GM12874 (cell line): Measurements from ENCODE around the gene ALK.
A peak's percentile ranks its signal among the peaks of the same experiment; 100 is the strongest.

ENCODE experiments used
- TF ChIP-seq, protein P1 (sequence below): IDR thresholded peaks from 2 replicates; pipeline ENCODE4 v1.5.1; 2011; ENCODE audit warnings: low read depth, mild to moderate bottlenecking, control low read depth, low read length, moderate library complexity; ENCODE audit not compliant: insufficient read depth

ALK gene

DNA sequence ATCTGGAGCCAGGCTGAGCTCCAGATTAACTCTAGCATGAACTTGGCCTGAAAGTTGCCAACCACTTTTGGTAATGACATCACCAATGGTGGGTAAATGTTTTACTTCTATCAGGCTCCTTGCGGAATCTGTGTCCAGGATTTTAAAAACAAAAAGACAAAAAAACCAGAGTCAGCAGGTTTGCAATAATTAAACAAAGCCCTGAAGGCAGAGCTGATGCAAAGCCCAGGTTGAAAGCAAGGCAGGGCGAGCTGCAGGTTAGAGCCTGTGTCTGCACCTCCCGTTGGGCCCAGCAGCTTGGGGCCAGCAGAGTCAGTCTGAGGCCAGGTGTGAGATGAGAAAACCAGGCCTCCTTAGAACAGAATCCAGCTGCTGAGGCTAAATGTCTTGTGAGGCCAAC is 29.1 kb upstream of the ALK start:
- TF ChIP-seq, protein P1, sequence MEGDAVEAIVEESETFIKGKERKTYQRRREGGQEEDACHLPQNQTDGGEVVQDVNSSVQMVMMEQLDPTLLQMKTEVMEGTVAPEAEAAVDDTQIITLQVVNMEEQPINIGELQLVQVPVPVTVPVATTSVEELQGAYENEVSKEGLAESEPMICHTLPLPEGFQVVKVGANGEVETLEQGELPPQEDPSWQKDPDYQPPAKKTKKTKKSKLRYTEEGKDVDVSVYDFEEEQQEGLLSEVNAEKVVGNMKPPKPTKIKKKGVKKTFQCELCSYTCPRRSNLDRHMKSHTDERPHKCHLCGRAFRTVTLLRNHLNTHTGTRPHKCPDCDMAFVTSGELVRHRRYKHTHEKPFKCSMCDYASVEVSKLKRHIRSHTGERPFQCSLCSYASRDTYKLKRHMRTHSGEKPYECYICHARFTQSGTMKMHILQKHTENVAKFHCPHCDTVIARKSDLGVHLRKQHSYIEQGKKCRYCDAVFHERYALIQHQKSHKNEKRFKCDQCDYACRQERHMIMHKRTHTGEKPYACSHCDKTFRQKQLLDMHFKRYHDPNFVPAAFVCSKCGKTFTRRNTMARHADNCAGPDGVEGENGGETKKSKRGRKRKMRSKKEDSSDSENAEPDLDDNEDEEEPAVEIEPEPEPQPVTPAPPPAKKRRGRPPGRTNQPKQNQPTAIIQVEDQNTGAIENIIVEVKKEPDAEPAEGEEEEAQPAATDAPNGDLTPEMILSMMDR = no peak

DNA sequence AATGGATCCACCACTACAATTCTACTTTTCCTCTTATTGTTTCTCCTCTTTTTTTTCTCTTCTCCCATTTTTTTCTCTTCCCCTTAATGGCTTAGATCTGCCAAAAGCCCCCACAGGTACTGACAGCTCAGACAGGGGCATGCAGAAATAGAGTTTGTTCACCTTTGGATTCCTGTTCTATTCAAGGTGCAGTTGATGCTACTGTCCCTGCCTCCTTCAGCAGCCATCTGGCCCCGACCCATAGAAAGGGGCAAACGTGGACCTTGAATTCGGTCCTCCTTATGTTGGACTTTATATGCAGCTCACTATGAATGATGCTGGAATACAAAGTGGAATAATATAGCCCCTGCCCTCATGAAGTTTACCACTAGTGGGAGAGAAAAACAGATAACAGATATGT is 27.7 kb upstream of the ALK start:
- TF ChIP-seq, protein P1 = no peak

DNA sequence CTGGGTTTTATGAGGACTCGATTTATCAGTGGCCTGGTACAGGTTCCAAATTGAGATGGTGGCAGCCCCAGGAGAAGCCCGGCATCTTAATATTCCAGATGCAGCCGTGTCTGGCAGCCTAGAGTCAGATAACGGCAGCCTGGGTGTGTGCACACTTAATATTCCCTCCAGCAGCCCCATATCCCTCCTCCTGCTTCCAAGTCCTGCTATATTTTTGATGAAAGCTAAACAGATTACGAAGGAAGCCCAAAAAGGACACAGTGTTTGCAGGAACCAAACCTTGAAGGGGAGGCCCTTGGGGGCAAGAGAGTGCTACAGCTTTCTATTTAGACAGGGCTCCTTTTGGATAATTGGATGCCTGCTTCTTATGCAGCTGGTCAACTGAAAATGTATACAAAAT is 25.1 kb upstream of the ALK start:
- TF ChIP-seq, protein P1 = no peak

DNA sequence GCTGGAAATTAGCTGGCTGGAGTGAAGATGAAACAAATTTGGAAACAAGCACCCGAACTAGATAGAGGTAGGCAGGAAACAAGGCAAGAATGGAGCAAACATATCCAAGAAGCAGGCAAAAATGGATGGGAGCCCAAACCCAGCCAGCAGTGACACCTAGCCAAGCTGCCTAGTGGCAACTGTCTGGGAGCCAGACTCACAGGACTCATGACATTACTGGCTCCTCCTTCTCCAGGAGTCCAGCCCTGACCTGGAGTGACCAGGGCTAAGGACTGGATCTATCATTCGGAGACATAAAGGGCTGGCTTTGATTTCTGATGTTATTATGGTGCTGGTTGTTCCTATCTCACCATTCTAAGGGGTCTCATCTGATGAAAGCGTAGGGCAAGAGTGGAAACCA is 21.3 kb upstream of the ALK start:
- TF ChIP-seq, protein P1 = no peak

DNA sequence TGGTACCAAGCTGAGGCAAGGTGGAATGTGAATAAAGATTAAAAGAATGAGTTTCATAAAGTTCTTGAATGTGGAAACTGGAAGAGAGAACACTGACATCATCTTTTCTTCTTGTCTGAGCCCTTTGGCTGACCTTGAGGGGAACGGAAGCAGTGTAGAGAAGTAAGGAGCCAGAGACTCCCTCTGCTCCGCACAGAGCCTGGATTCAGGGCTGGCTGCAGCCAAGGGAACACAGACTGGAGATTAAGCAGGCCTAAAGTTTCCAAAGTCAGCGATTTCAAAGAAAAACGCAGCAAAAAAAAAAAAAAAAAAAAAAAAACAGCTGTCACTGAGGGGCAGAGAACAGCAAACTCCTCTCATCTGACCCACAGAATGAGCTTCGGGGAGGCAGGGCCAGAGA is 19.3 kb upstream of the ALK start:
- TF ChIP-seq, protein P1 = no peak

DNA sequence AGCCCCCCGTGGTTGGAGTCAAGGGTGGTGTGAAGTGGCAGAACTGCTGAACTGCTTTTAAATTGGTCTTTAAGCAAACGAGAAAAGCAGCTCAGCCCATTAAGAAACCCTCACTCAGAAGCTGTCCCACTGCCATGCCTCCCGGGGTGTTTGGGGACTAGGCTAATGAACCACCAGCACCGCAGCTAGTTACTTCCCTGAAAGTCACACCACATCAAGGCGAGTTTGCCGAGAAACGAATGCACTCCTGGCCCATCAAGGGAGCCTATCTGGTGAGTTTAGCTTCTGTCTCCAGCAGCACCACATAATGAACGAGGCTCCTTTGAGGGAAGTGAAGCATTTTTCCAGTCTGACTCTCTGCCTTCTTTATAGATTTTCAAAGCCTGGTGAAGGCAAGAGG is 14.6 kb upstream of the ALK start:
- TF ChIP-seq, protein P1 = no peak

DNA sequence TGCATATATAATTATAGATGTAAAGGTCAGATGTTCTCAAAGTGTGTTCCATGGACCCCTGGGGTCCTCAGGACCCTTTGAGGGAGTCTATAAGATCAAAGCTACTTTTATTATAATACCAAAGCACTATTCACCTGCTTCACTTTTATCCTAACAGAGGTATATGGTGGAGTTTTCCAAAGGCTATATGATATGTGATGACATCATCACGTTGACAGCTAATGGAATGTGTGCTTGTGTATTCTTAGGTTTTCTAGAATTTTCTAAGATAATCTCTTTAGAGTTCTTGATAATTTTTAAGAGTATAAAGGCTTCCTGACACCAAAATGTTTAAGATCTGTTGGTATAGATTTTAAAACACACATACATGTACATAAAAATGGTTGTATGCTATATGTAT is 10.4 kb upstream of the ALK start:
- TF ChIP-seq, protein P1 = no peak

DNA sequence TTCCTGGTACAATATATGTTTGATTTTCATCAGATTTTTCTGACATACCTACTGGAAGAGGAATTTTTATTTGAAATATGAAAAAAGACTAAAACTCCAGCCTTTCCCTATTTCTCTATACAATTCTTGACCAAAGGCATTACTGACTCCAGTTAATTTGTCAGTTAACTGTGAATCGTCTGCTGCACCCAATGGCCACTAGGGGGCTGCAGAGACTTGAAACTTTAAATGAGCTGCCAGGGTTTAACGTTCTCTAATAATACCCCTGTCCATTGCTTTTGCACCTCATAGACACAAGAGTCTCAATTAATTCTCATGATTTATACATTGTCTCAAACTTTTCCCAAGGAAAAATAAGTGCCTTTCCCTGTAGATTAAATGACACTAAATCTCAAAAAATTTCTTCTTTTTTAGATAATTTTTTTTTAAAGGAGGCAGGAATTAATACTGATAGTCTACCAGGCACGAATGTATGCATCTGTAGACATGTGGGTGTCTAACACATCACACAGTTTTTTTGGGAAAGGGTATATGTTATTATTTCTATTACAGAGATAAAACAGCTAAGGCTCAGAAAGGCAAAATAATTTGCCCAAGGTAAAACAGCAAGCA is 1.8 kb upstream of the ALK start:
- TF ChIP-seq, protein P1 = peak; percentile 82
